Esophagus muscularis mucosa (tissue), 4 donors: Measurements from ENCODE around the gene CENPP. TPM values are rescaled to one million over a fixed set of nuclear protein-coding genes. Genes with fewer than 3 reads are reported as not detected.

Source experiments
- DNase-seq: peaks from one replicate; pipeline ENCODE4 v3.0.0-alpha.2; 2017; ENCODE audit errors: extremely low spot score
- H3K27ac ChIP-seq, 4 donors: fragments of 200-600 bp; sonication (generic); replicated peaks in 1 of 4; 1 replicate in 3 of 4; 2 replicates in 1 of 4; pipeline ENCODE4 v1.5.1; 2016 to 2019; ENCODE audit warnings: mild to moderate bottlenecking in 1 of 4
- H3K27me3 ChIP-seq, 4 donors: fragments of 200-600 bp; sonication (generic); one replicate each; pipeline versions ENCODE4 v1.5.1 to v1.6.0; 2016 to 2019
- H3K36me3 ChIP-seq, 4 donors: fragments of 200-600 bp; sonication (generic); one replicate each; pipeline ENCODE4 v1.5.1; 2016 to 2019
- H3K4me1 ChIP-seq, 4 donors: fragments of 200-600 bp; sonication (generic); one replicate each; pipeline ENCODE4 v1.5.1; 2016 to 2019
- H3K4me3 ChIP-seq, 4 donors: fragments of 200-600 bp; sonication (generic); 1 replicate in 2 of 4; 2 replicates in 2 of 4; pipeline ENCODE4 v1.5.1; 2016 to 2019; ENCODE audit warnings: mild to moderate bottlenecking in 4 of 4, moderate library complexity in 1 of 4
- H3K9me3 ChIP-seq, 4 donors: fragments of 200-600 bp; sonication (generic); 1 replicate in 3 of 4; 2 replicates in 1 of 4; pipeline ENCODE4 v1.5.1; 2016 to 2019
- EP300 ChIP-seq: sonication (generic); formaldehyde crosslinking; IDR thresholded peaks from one replicate; pipeline ENCODE4 v1.6.1; 2017; ENCODE audit warnings: antibody characterized with exemption
- POLR2A ChIP-seq: fragments of 450-650 bp; IDR thresholded peaks from one replicate; pipeline ENCODE4 v1.6.1; 2017; ENCODE audit warnings: antibody characterized with exemption, moderate library complexity, mild to moderate bottlenecking, low read depth
- POLR2AphosphoS5 ChIP-seq, 2 donors: sonication (generic); formaldehyde crosslinking; IDR thresholded peaks; one replicate each; pipeline ENCODE4 v1.6.1; 2017; ENCODE audit warnings: antibody characterized with exemption in 2 of 2
- WGBS: methylation state at CpG from one replicate; pipeline ENCODE4 v1.1.5; 2018; 5-methylcytosine and 5-hydroxymethylcytosine counted together
- intact Hi-C: fragments of 100-400 bp; cut with DNase I; formaldehyde crosslinking; loops from one replicate; pipeline ENCODE4 v1.15.1; 2023
- total RNA-seq, 4 donors: library from RNA; depleted of rRNA; stranded (reverse); fragments of >200 nt; gene quantifications; one replicate each; pipeline versions ENCODE4 v1.1.0 to v1.2.1, GENCODE V29; 2016
- TF ChIP-seq, protein P1 (sequence below), 3 experiments: fragments of 200-600 bp in 2 of 3; fragments of 450-650 bp in 1 of 3; sonication (generic) in 2 of 3; IDR thresholded peaks; one replicate each; pipeline ENCODE4 v1.5.1; 2017 to 2019; ENCODE audit warnings: antibody characterized with exemption in 3 of 3, mild to moderate bottlenecking in 2 of 3, moderate library complexity in 1 of 3

CENPP gene
- total RNA-seq, 4 donors from 2014 or later, result 1.0 to 5.8 (median 2.0) TPM

- H3K9me3 ChIP-seq, result no peaks in the 10 kb centered on the region
- no peak overlapping the region for H3K4me3 ChIP-seq
- H3K36me3 ChIP-seq, result no peaks in the 10 kb centered on the region
- intact Hi-C loops, result no loop called here
- WGBS, result 77% methylated on average over 2 of the region's 2 CpGs
- peaks cover 0 to 26% (median 24%) of the 10 kb centered on the region in 4 donors for H3K4me1 ChIP-seq
- TF ChIP-seq, protein P1, sequence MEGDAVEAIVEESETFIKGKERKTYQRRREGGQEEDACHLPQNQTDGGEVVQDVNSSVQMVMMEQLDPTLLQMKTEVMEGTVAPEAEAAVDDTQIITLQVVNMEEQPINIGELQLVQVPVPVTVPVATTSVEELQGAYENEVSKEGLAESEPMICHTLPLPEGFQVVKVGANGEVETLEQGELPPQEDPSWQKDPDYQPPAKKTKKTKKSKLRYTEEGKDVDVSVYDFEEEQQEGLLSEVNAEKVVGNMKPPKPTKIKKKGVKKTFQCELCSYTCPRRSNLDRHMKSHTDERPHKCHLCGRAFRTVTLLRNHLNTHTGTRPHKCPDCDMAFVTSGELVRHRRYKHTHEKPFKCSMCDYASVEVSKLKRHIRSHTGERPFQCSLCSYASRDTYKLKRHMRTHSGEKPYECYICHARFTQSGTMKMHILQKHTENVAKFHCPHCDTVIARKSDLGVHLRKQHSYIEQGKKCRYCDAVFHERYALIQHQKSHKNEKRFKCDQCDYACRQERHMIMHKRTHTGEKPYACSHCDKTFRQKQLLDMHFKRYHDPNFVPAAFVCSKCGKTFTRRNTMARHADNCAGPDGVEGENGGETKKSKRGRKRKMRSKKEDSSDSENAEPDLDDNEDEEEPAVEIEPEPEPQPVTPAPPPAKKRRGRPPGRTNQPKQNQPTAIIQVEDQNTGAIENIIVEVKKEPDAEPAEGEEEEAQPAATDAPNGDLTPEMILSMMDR (IDR thresholded peaks at IDR 0.05), result no peak
- no peak for TF ChIP-seq EP300
- TF ChIP-seq POLR2A, result no peak
- no peaks in the 10 kb centered on the region for H3K27me3 ChIP-seq
- DNase-seq, result no peak
- H3K27ac ChIP-seq, result no peak overlapping the region
These were observed 212.8 kb downstream of the CENPP start for GRCh38 chr9:92538541-92538940.

DNA sequence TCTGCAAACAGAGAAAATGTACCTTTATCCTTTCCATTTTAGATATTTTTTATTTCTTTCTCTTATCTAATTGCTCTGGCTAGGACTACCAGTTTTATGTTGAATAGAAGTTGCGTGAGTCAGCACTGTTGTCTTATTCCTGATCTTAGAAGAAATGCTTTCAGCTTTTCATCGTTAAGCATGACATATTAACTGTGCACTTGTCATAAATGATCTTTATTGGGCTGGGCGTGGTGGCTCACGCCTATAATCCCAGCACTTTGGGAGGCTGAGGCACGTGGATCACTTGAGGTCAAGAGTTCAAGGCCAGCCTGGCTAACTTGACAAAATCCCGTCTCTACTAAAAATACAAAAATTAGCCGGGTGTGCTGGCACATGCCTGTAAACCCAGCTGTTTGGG is 218.2 kb downstream of the CENPP start:
- TF ChIP-seq, protein P1 (IDR thresholded peaks at IDR 0.05), result no peak
- no peak for TF ChIP-seq POLR2A
- no peak for TF ChIP-seq EP300
- TF ChIP-seq POLR2AphosphoS5 (IDR thresholded peaks at IDR 0.05), result no peak
- Histone ChIP-seq H3K4me1 (no peaks in the 10 kb centered on the region), H3K4me3 (no peak overlapping the region), H3K9me3 (no peaks in the 10 kb centered on the region), H3K27me3 (no peaks in the 10 kb centered on the region), H3K36me3 (no peaks in the 10 kb centered on the region), H3K27ac (no peak overlapping the region)
- intact Hi-C loops, result no loop called here
- WGBS, result 96% methylated on average over 7 of the region's 7 CpGs
- DNase-seq, result no peak

DNA sequence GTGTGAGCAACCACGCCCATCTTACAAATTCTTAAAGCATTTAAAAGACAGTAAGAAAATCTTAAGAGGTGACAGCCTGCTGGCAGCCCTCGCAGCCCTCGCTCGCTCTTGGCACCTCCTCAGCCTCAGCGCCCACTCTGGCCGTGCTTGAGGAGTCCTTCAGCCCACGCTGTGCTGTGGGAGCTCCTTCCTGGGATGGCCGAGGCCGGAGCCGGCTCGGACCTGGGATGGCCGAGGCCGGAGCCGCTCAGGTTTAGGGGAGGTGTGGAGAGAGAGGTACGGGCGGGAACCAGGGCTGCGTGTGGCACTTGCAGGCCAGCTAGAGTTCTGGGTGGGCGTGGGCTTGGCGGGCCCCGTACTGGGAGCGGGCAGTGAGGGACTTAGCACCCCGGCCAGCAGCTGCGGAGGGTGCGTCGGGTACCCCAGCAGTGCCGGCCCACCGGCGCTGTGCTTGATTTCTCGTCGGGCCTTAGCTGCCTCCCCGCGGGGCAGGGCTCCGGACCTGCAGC is 219.3 kb downstream of the CENPP start:
- H3K4me1 ChIP-seq, result no peaks in the 10 kb centered on the region
- 91% methylated on average over 10 of the region's 33 CpGs for WGBS
- no peaks in the 10 kb centered on the region for H3K27me3 ChIP-seq
- H3K27ac ChIP-seq, result no peak overlapping the region
- DNase-seq, result no peak
- H3K4me3 ChIP-seq, result no peak overlapping the region
- TF ChIP-seq, protein P1 (IDR thresholded peaks at IDR 0.05), result no peak
- TF ChIP-seq EP300, result no peak
- no peak for TF ChIP-seq POLR2A
- TF ChIP-seq POLR2AphosphoS5 (IDR thresholded peaks at IDR 0.05), result no peak
- H3K36me3 ChIP-seq, result no peaks in the 10 kb centered on the region
- H3K9me3 ChIP-seq, result no peaks in the 10 kb centered on the region
- intact Hi-C loops, result no loop called here

DNA sequence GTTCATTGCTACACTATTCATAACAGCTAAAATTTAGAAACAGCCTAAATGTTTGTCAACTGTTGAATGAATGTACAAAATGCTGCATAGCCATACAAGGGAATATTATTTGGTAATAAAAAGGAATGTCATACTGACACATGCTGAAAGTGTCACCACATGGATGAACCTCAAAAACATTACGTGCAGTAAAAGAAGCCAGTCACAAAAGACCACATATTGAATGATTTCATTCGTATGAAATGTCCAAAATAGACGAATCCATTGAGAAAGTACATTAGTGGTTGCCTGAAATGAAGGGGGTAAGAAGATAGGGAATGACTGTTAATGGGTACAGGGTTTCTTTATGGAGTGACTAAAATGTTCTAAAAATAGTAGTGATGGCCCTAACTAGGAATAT is 221.6 kb downstream of the CENPP start:
- Histone ChIP-seq H3K4me1 (no peaks in the 10 kb centered on the region), H3K27me3 (no peaks in the 10 kb centered on the region), H3K36me3 (no peaks in the 10 kb centered on the region), H3K9me3 (no peaks in the 10 kb centered on the region), H3K27ac (no peak overlapping the region), H3K4me3 (no peak overlapping the region)
- 68% methylated on average over 3 of the region's 3 CpGs for WGBS
- TF ChIP-seq POLR2AphosphoS5 (IDR thresholded peaks at IDR 0.05), result no peak
- no peak for TF ChIP-seq POLR2A
- no peak for TF ChIP-seq EP300
- TF ChIP-seq, protein P1 (IDR thresholded peaks at IDR 0.05), result no peak
- intact Hi-C loops, result no loop called here
- DNase-seq, result no peak

- Histone ChIP-seq H3K27me3 (no peaks in the 10 kb centered on the region), H3K4me3 (no peak overlapping the region), H3K36me3 (no peaks in the 10 kb centered on the region), H3K9me3 (no peaks in the 10 kb centered on the region), H3K4me1 (no peaks in the 10 kb centered on the region), H3K27ac (no peak overlapping the region)
- no peak for DNase-seq
- TF ChIP-seq POLR2AphosphoS5 (IDR thresholded peaks at IDR 0.05) (no peak), EP300 (no peak), POLR2A (no peak)
- TF ChIP-seq, protein P1 (IDR thresholded peaks at IDR 0.05), result no peak
- 96% methylated on average over 2 of the region's 2 CpGs for WGBS
- intact Hi-C loops, result no loop called here
These were observed 225.0 kb downstream of the CENPP start for GRCh38 chr9:92550765-92551164.
